ENCODE data around the gene XPO1. TPM values are rescaled to one million over a fixed set of nuclear protein-coding genes. Genes with fewer than 3 reads are reported as not detected.

XPO1 gene
- total and polyA plus RNA-seq, 2 experiments from 2014 or later: 115 to 485 TPM

GRCh38 chr2:61493523-61493942, 44.6 kb downstream of the XPO1 start:
- H3K9me3 Mint-ChIP-seq: no peaks in the 10 kb centered on the region
- no peak for ATAC-seq
- no peak for DNase-seq (ENCODE audit: low spot score)
- Histone ChIP-seq H3K27ac (ENCODE audit: low read depth) (peak overlapping the region; percentile 8; the same call in 1 of the 2 replicates), H3K36me3 (ENCODE audit: insufficient read depth) (peaks cover 90% of the 10 kb centered on the region), H3K4me3 (no peak overlapping the region), H3K4me1 (ENCODE audit: insufficient read depth) (no peaks in the 10 kb centered on the region), H3K9me2 (ENCODE audit: insufficient read depth) (no peaks in the 10 kb centered on the region), H3K4me2 (no peak overlapping the region), H4K20me1 (replicated peaks; ENCODE audit: insufficient read depth) (peaks cover 19% of the 10 kb centered on the region; the same call in 1 of the 2 replicates), H2AFZ (no peak overlapping the region), H3K27me3 (ENCODE audit: insufficient read depth) (no peaks in the 10 kb centered on the region), H3K79me2 (replicated peaks; ENCODE audit: insufficient read depth) (peaks cover 51% of the 10 kb centered on the region), H3F3A (replicated peaks; ENCODE audit: low read depth) (peaks cover 11% of the 10 kb centered on the region; the same call in 1 of the 2 replicates)
- no peak for TF ChIP-seq NANOG (IDR thresholded peaks at IDR 0.05; ENCODE audit: borderline replicate concordance)
- no peak for TF ChIP-seq ZNF114 (CRISPR knock-in tag; IDR thresholded peaks at IDR 0.05)
- TF ChIP-seq, protein P1, sequence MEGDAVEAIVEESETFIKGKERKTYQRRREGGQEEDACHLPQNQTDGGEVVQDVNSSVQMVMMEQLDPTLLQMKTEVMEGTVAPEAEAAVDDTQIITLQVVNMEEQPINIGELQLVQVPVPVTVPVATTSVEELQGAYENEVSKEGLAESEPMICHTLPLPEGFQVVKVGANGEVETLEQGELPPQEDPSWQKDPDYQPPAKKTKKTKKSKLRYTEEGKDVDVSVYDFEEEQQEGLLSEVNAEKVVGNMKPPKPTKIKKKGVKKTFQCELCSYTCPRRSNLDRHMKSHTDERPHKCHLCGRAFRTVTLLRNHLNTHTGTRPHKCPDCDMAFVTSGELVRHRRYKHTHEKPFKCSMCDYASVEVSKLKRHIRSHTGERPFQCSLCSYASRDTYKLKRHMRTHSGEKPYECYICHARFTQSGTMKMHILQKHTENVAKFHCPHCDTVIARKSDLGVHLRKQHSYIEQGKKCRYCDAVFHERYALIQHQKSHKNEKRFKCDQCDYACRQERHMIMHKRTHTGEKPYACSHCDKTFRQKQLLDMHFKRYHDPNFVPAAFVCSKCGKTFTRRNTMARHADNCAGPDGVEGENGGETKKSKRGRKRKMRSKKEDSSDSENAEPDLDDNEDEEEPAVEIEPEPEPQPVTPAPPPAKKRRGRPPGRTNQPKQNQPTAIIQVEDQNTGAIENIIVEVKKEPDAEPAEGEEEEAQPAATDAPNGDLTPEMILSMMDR (conservative IDR thresholded peaks at IDR 0.05; ENCODE audit: low read depth in 2 of 2): no peak
- TF ChIP-seq JUNB (IDR thresholded peaks at IDR 0.05; ENCODE audit: unreplicated experiment): no peak
- TF ChIP-seq, protein P2, sequence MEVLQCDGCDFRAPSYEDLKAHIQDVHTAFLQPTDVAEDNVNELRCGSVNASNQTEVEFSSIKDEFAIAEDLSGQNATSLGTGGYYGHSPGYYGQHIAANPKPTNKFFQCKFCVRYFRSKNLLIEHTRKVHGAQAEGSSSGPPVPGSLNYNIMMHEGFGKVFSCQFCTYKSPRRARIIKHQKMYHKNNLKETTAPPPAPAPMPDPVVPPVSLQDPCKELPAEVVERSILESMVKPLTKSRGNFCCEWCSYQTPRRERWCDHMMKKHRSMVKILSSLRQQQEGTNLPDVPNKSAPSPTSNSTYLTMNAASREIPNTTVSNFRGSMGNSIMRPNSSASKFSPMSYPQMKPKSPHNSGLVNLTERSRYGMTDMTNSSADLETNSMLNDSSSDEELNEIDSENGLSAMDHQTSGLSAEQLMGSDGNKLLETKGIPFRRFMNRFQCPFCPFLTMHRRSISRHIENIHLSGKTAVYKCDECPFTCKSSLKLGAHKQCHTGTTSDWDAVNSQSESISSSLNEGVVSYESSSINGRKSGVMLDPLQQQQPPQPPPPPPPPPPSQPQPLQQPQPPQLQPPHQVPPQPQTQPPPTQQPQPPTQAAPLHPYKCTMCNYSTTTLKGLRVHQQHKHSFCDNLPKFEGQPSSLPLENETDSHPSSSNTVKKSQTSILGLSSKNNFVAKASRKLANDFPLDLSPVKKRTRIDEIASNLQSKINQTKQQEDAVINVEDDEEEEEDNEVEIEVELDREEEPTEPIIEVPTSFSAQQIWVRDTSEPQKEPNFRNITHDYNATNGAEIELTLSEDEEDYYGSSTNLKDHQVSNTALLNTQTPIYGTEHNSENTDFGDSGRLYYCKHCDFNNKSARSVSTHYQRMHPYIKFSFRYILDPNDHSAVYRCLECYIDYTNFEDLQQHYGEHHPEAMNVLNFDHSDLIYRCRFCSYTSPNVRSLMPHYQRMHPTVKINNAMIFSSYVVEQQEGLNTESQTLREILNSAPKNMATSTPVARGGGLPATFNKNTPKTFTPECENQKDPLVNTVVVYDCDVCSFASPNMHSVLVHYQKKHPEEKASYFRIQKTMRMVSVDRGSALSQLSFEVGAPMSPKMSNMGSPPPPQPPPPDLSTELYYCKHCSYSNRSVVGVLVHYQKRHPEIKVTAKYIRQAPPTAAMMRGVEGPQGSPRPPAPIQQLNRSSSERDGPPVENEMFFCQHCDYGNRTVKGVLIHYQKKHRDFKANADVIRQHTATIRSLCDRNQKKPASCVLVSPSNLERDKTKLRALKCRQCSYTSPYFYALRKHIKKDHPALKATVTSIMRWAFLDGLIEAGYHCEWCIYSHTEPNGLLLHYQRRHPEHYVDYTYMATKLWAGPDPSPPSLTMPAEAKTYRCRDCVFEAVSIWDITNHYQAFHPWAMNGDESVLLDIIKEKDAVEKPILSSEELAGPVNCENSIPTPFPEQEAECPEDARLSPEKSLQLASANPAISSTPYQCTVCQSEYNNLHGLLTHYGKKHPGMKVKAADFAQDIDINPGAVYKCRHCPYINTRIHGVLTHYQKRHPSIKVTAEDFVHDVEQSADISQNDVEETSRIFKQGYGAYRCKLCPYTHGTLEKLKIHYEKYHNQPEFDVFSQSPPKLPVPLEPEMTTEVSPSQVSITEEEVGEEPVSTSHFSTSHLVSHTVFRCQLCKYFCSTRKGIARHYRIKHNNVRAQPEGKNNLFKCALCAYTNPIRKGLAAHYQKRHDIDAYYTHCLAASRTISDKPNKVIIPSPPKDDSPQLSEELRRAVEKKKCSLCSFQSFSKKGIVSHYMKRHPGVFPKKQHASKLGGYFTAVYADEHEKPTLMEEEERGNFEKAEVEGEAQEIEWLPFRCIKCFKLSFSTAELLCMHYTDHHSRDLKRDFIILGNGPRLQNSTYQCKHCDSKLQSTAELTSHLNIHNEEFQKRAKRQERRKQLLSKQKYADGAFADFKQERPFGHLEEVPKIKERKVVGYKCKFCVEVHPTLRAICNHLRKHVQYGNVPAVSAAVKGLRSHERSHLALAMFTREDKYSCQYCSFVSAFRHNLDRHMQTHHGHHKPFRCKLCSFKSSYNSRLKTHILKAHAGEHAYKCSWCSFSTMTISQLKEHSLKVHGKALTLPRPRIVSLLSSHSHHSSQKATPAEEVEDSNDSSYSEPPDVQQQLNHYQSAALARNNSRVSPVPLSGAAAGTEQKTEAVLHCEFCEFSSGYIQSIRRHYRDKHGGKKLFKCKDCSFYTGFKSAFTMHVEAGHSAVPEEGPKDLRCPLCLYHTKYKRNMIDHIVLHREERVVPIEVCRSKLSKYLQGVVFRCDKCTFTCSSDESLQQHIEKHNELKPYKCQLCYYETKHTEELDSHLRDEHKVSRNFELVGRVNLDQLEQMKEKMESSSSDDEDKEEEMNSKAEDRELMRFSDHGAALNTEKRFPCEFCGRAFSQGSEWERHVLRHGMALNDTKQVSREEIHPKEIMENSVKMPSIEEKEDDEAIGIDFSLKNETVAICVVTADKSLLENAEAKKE (CRISPR knock-in tag; IDR thresholded peaks at IDR 0.05): no peak
- no peak for TF ChIP-seq POLR2AphosphoS5 (IDR thresholded peaks at IDR 0.05; ENCODE audit: low read depth)
- TF ChIP-seq STAT1 (IDR thresholded peaks at IDR 0.05; ENCODE audit: unreplicated experiment): no peak
- no peak for TF ChIP-seq CREB1 (CRISPR knock-in tag; IDR thresholded peaks at IDR 0.05; ENCODE audit: low read depth)
- TF ChIP-seq, protein P3, sequence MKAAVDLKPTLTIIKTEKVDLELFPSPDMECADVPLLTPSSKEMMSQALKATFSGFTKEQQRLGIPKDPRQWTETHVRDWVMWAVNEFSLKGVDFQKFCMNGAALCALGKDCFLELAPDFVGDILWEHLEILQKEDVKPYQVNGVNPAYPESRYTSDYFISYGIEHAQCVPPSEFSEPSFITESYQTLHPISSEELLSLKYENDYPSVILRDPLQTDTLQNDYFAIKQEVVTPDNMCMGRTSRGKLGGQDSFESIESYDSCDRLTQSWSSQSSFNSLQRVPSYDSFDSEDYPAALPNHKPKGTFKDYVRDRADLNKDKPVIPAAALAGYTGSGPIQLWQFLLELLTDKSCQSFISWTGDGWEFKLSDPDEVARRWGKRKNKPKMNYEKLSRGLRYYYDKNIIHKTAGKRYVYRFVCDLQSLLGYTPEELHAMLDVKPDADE (IDR thresholded peaks at IDR 0.05): no peak
- TF ChIP-seq EZH2phosphoT487 (IDR thresholded peaks at IDR 0.05; ENCODE audit: unreplicated experiment): no peak
- TF ChIP-seq EZH2 (IDR thresholded peaks at IDR 0.05; ENCODE audit: low read depth, unreplicated experiment): no peak
- TF ChIP-seq, protein P4, sequence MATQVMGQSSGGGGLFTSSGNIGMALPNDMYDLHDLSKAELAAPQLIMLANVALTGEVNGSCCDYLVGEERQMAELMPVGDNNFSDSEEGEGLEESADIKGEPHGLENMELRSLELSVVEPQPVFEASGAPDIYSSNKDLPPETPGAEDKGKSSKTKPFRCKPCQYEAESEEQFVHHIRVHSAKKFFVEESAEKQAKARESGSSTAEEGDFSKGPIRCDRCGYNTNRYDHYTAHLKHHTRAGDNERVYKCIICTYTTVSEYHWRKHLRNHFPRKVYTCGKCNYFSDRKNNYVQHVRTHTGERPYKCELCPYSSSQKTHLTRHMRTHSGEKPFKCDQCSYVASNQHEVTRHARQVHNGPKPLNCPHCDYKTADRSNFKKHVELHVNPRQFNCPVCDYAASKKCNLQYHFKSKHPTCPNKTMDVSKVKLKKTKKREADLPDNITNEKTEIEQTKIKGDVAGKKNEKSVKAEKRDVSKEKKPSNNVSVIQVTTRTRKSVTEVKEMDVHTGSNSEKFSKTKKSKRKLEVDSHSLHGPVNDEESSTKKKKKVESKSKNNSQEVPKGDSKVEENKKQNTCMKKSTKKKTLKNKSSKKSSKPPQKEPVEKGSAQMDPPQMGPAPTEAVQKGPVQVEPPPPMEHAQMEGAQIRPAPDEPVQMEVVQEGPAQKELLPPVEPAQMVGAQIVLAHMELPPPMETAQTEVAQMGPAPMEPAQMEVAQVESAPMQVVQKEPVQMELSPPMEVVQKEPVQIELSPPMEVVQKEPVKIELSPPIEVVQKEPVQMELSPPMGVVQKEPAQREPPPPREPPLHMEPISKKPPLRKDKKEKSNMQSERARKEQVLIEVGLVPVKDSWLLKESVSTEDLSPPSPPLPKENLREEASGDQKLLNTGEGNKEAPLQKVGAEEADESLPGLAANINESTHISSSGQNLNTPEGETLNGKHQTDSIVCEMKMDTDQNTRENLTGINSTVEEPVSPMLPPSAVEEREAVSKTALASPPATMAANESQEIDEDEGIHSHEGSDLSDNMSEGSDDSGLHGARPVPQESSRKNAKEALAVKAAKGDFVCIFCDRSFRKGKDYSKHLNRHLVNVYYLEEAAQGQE (IDR thresholded peaks at IDR 0.05; ENCODE audit: unreplicated experiment): no peak
- peaks cover 10% of the 10 kb centered on the region for H3K27me3 Mint-ChIP-seq (ENCODE audit: insufficient read depth, low read depth, poor library complexity)
- H3K36me3 Mint-ChIP-seq (ENCODE audit: low read depth): peaks cover 99% of the 10 kb centered on the region
- no peaks in the 10 kb centered on the region for H3K4me1 Mint-ChIP-seq
- H3K4me3 Mint-ChIP-seq: no peak overlapping the region
- no peak overlapping the region for H3K27ac Mint-ChIP-seq

Measured in GM23338 (cell line).